ENCODE results near the gene PDZK1.

GRCh38 chr1:145720878-145721671, 13.9 kb upstream of the PDZK1 start:
- TF ChIP-seq YY1 (IDR thresholded peaks at IDR 0.05; ENCODE audit: insufficient read depth, insufficient read length): no peak
- TF ChIP-seq ZNF274 (IDR thresholded peaks at IDR 0.05; ENCODE audit: low read depth, low read length): no peak
